Fibroblast of skin of right quadriceps (primary cell): ENCODE results near the gene SIDT1.

ENCODE experiments used
- DNase-seq: peaks from one replicate; pipeline ENCODE4 v3.0.0-alpha.2; 2013

Gene SIDT1

GRCh38 chr3:113531826-113532697, at the start of gene SIDT1:
Gene SIDT1, plus strand, starts transcription at chr3:113532555. Its CDS starts 467 bp downstream, at chr3:113533022.
- no peak for DNase-seq

- no peak for DNase-seq
These were observed 47.2 kb upstream of the SIDT1 start for GRCh38 chr3:113485161-113485609.

DNA sequence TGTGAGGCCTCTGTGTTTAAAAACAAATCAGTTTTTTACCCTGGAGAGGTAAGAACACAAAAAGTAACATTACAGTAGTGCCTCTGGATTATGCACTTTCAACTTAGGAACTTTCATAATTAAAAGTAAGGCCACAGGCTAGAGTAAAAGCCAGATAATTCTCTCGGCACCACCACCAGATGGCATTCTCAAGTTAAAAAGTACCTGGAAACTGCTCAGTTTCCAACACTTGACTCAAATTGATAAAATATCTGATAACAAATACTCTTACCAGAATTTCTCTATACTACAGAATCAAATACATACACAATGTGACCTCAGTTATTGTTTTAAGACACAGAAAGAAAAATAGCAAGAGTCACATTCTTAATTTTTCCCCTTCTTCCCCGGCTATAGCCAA, 37.3 kb upstream of the SIDT1 start:
- DNase-seq = peak; percentile 9

- DNase-seq = peak; percentile 12
These were observed 35.4 kb upstream of the SIDT1 start for GRCh38 chr3:113496924-113497323.

DNA sequence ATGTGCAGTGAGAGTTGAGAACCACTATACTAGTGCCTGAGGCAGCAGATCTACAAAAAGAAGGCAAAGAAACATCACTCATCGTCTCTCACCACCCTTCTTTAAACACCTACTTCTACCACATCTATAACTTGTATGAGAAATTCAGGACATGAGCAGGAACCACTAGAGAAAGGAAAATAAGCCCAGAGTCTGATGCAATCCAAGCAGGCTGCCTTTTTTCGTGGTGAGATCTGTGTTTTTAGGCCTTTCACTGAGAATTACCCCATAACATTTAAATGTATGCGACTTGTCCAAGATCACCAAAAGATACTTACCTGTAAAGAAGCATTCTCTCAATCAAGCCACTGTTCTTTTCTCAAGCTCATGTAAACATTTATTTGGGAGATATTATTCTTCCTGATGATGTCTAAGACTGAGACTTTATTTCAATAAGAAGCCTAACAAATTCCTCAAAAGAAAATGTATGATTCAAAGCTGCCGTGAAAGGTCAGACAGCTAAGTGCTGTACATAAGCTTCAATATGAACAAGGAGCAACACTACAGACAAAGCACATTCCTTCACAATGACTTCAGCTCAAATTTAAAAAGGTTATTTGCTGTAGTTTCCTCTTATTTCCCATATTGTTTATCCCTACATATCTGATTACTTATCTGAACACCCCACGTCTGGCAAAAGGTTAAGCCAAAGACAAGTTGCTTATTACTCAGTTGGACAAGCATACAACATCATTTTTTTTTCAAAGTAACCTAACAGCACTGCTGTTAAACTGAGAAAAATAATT, 33.9 kb upstream of the SIDT1 start:
- DNase-seq = peak; percentile 53

GRCh38 chr3:113499081-113499480, 33.3 kb upstream of the SIDT1 start:
- no peak for DNase-seq

DNA sequence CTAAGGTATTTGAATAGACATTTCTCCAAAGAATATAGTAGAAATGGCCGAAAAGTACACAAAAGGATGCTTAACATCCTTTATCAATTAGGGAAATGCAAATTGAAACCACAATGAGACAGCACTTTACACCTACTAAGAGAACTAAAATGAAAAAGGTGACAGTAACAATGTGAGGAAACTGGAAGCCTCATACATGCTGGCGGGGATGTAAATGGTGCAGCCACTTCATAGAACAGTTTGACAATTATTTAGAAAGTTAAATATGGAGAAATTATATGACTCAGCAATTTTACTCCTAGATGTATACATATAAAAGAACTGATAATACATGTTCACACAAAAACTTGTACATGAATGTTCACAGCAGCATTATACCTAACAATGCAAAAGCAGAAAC, 30.8 kb upstream of the SIDT1 start:
- DNase-seq = no peak

- no peak for DNase-seq
These were observed 26.5 kb upstream of the SIDT1 start for GRCh38 chr3:113505867-113506266.

DNA sequence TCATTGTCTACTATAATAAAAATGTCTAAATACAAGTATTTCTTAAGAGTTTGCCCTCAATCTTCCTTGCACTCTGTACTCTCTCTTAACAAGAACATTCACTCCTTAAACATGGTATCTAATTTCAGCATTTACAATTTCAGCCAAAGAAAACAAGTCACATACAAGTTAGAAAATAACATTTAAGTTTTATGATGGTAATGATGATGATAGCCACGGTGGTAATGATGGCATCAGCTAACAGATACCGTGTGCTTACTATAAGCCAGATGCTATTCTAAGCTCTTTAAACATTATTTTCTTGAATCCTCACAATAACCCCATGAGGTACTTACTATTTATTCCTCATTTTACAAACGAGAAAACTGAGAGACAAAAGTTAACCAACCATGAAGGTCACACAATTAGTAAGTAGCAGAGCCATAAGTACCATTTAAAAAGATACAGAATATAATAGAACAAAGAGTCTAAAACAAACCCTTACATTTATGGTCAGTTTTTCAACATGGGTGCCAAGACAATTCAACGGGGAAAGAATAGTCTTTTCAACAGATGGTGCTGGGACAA, 24.8 kb upstream of the SIDT1 start:
- no peak for DNase-seq

DNA sequence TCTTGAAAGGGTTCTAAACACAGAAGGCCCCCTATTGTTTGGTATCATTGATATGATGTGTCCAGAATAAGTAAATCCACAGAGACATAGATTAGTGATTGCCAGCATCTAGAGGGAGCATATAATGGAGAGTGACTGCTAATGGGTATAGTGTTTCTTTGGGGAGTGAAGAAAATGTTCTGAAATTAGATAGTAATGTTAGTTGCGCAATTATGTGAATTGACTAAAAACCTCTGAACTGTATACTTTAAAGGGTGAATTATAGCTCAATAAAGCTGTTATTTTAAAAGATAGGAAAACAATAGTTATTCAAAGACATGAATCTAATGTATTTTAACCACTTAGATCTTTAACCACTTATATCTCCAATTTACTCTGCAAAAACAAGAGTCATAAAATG, 23.4 kb upstream of the SIDT1 start:
- DNase-seq = no peak

DNA sequence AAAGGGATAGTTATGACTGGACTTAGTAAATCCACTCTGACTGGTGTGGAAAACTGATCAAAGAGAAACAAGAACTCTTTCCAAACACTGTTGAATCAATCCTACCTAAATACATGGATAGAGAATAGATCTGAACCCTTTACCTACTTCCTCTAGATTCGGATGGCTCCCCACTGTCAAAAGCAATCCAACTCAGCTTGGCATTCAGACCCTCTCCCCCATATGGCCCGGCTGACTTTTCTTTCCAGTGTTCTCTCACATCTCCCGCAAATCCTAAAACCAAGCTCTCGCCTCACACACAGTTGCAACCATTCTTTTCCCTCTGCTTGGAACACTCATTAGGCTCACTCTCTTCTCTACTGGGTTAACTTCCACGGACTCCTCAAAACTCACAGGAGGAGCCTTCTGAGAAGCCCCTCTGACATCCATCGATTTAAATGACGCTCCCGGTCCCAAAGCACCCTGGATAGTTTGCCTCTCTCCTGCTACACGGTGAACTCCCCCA, 18.0 kb upstream of the SIDT1 start:
- DNase-seq = no peak

DNA sequence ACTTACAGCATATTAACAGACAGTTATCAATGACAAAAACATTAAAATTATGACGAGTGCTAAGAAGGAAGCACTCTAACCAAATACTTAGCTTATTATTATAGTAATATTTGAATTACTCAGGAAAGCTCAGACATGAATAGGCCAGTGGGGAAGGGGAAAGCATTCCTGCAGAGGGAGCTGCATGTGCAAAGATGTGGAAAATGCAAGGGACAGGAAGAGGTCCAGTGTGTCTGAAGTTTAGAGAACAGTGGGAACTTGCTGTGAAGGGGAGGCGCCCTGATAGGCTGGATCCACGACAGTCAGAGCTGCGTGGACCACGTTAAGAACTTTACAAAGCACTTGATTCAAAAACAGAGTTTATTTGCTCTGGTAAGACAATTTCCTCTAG, 16.2 kb upstream of the SIDT1 start:
- DNase-seq = no peak

- no peak for DNase-seq
These were observed 10.4 kb upstream of the SIDT1 start for GRCh38 chr3:113521981-113522380.

DNA sequence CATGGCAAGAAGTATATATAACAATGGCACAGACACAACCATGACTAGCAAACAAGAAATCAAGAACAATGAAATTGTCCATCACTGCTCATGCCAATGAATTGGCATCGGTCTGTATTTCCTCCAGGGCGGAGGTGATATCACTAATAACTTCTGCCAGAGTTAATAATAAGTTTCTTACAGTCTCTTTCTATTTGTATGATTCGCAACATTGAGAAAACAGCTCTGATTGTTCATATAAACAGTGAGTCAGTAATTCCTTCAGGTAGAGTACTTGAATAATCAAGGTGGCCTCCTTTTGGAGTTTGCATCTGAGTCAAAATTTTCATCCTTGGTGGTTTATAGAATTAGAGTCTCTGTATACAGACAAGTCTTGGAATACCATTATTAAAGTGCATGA, 9.1 kb upstream of the SIDT1 start:
- no peak for DNase-seq

DNA sequence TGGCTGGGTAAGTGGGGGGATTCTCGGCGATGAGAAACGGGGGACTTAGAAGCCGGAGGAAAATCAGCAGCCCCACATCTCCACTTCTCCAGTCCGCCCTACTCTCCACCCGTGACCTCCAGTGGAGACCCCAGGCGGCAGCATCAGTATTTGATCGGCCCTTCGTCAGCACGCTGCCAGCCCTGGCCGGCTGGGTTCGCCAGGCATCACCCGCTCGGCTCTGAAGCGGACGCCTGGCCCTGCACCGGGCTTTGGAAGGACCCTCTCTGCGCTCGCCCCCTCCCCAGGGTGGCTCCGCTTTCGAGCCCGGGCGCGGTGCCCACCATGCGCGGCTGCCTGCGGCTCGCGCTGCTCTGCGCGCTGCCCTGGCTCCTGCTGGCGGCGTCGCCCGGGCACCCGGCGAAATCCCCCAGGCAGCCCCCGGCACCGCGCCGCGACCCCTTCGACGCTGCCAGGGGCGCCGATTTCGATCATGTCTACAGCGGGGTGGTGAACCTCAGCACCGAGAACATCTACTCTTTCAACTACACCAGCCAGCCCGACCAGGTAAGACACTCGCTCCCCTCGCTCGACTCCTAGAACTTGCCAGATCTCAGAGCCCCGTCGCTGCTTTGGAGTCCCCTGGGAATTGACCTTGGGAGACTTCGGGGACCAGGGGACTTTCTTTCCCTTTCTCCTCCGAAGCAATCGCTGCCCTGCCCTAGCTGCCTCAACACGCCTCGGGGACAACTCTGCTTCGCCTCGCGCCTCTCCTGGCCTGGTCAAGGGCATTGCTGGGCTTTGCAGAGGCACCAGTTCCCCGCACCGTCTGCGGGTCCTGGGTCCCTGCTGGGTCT, 561 bp downstream of the SIDT1 start:
- DNase-seq = no peak

- DNase-seq = no peak
These were observed 1.2 kb downstream of the SIDT1 start for GRCh38 chr3:113533534-113533892.

GRCh38 chr3:113534365-113534764, 2.0 kb downstream of the SIDT1 start:
- no peak for DNase-seq

GRCh38 chr3:113535898-113536297, 3.5 kb downstream of the SIDT1 start:
- DNase-seq = no peak

DNA sequence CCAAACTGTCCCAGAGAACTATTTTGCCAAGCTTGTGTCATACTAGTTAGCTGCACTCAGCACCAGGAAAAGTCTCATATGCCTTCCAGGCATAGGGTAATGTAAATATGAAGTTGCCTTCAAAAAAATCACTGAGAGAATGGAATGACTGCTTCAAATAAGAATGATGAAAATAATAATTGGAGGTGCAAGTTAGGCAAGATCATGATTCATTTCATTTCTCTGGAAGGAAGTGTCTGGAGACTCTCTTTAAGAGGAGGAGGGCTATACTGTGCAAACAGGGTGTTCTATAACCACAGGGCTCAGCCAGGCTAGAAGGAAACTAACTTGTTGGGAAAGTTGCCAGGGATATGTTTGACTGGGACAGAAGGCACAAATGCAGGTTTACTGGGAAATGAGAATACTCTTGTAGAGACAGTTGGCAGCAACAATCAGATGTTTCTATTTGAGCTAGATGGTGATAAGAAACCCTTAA, 4.3 kb downstream of the SIDT1 start:
- DNase-seq = peak; percentile 18

GRCh38 chr3:113537155-113537554, 4.8 kb downstream of the SIDT1 start:
- no peak for DNase-seq

DNA sequence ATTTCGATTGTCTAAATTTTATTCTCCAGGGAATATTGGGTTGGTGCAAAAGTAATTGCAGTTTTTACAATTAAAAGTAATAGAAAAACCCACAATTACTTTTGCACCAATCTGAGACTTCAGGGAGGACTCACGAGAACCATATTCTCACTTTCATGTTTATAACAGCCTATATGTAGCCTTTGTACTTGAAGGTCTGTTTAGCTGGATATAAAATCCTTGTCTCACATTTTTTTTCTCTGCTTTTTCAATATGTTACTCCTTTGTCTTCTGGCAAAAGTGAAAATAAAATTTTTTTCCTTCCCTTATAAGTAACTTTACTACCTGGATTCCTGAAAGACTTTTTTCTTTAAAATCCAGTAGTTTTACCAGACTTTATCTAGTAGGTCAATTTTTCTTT, 9.2 kb downstream of the SIDT1 start:
- no peak for DNase-seq

GRCh38 chr3:113545594-113545993, 13.2 kb downstream of the SIDT1 start:
- no peak for DNase-seq
